GM12878 (cell line): ENCODE results near the gene FAM24B. TPM values are rescaled to one million over a fixed set of nuclear protein-coding genes. Genes with fewer than 3 reads are reported as not detected.

Experiments used
- ATAC-seq: fragments of 200-7000 bp; cut with Tn5 transposase; 3 replicates; pipeline ENCODE4 v1.9.1; 2020; ENCODE audit warnings: mild to moderate bottlenecking, moderate library complexity
- BruUV-seq: library from RNA; stranded (reverse); fragments of 400-500 nt; replicated peaks from 2 replicates; lab custom pipeline; 2021; lab: Mats Ljungman, UMichigan
- CTCF ChIA-PET: fragments of 300-600 bp; sonication (Branson Sonifier 250); formaldehyde crosslinking; extraction: SDS; loops from one replicate; lab custom pipeline; 2021; ENCODE audit warnings: inconsistent platforms; lab: Yijun Ruan, JAX
- POLR2A ChIA-PET: fragments of 350-600 bp; formaldehyde crosslinking; extraction: SDS; loops from one replicate; lab custom pipeline; 2021; ENCODE audit warnings: inconsistent platforms; lab: Charles Lee
- RAD21 ChIA-PET: fragments of 300-600 bp; sonication (Branson Sonifier 250); formaldehyde crosslinking; loops from one replicate; lab custom pipeline; 2023; ENCODE audit warnings: antibody characterized with exemption; ENCODE audit not compliant: unreplicated experiment; lab: Charles Lee
- SMC1A ChIA-PET: fragments of 300-600 bp; sonication (Branson Sonifier 250); formaldehyde crosslinking; loops from one replicate; lab custom pipeline; 2023; ENCODE audit not compliant: unreplicated experiment, uncharacterized antibody; lab: Charles Lee
- DNase-seq: peaks from one replicate; pipeline ENCODE4 v3.0.0-alpha.2; 2011; ENCODE audit warnings: low read depth, low spot score
- FAIRE-seq: peaks from 3 replicates; lab custom pipeline; 2011; peaks lifted over from hg19 to GRCh38; lab: Jason Lieb, UNC
- H2AFZ ChIP-seq: 2 replicates; pipeline ENCODE4 v1.6.0; 2011; ENCODE audit warnings: low read depth, low read length, control low read depth; ENCODE audit not compliant: control insufficient read depth
- H3K27ac ChIP-seq: 2 replicates; pipeline ENCODE4 v1.5.1; 2011; ENCODE audit warnings: control low read depth; ENCODE audit not compliant: control insufficient read depth, insufficient read depth
- H3K27me3 ChIP-seq, 2 experiments: replicated peaks in 1 of 2; 2 replicates each; pipeline versions ENCODE4 v1.6.0 to v1.6.1; 2011; ENCODE audit warnings: low read length in 1 of 2; ENCODE audit not compliant: control insufficient read depth in 2 of 2, insufficient read depth in 2 of 2
- H3K36me3 ChIP-seq, 2 experiments: 2 replicates each; pipeline ENCODE4 v1.5.1; 2011; ENCODE audit warnings: low read length in 1 of 2; ENCODE audit not compliant: control insufficient read depth in 2 of 2, insufficient read depth in 2 of 2
- H3K4me1 ChIP-seq: 2 replicates; pipeline ENCODE4 v1.6.1; 2011; ENCODE audit warnings: mild to moderate bottlenecking, low read length, moderate library complexity, mixed read lengths; ENCODE audit not compliant: control insufficient read depth, insufficient read depth
- H3K4me2 ChIP-seq: 2 replicates; pipeline ENCODE4 v1.6.0; 2011; ENCODE audit warnings: control low read depth; ENCODE audit not compliant: control insufficient read depth, insufficient read depth
- H3K4me3 ChIP-seq: fragments of 200-600 bp; sonication (generic); 2 replicates; pipeline ENCODE4 v1.5.1; 2016
- H3K79me2 ChIP-seq: 2 replicates; pipeline ENCODE4 v1.6.0; 2011; ENCODE audit warnings: low read length; ENCODE audit not compliant: control insufficient read depth, insufficient read depth
- H3K9ac ChIP-seq: 2 replicates; pipeline ENCODE4 v1.8.0; 2011; ENCODE audit warnings: low read length, control low read depth, mixed read lengths; ENCODE audit not compliant: control insufficient read depth, insufficient read depth
- H3K9me3 ChIP-seq: replicated peaks from 3 replicates; pipeline ENCODE4 v1.5.1; 2011; ENCODE audit warnings: mild to moderate bottlenecking, low read length; ENCODE audit not compliant: control insufficient read depth, insufficient read depth
- H4K20me1 ChIP-seq: 2 replicates; pipeline ENCODE4 v1.6.0; 2011; ENCODE audit not compliant: control insufficient read depth, insufficient read depth
- ASH2L ChIP-seq: fragments of 300-600, 200-600 bp; sonication (generic); IDR thresholded peaks from 2 replicates; pipeline ENCODE4 v1.6.1; 2017; ENCODE audit warnings: low read depth, mild to moderate bottlenecking, borderline replicate concordance
- CHD1 ChIP-seq: IDR thresholded peaks from 2 replicates; pipeline ENCODE4 v1.6.1; 2012; ENCODE audit warnings: low read depth, low read length, improper control_type of control experiment
- EED ChIP-seq: sonication (generic); IDR thresholded peaks from 2 replicates; pipeline ENCODE4 v1.6.1; 2016; ENCODE audit warnings: antibody characterized with exemption, low read depth
- ETV6 ChIP-seq, 2 experiments: fragments of 450-650 bp in 1 of 2; IDR thresholded peaks in 1 of 2; conservative IDR thresholded peaks in 1 of 2; 2 replicates each; pipeline ENCODE4 v1.6.1; 2014; ENCODE audit warnings: antibody characterized with exemption in 1 of 2, borderline replicate concordance in 1 of 2, low read depth in 1 of 2, mild to moderate bottlenecking in 1 of 2, moderate library complexity in 1 of 2
- HDAC2 ChIP-seq: fragments of 200-600 bp; sonication (generic); IDR thresholded peaks from 2 replicates; pipeline ENCODE4 v1.6.1; 2017
- JUNB ChIP-seq: IDR thresholded peaks from 2 replicates; pipeline ENCODE4 v1.6.1; 2016; ENCODE audit warnings: antibody characterized with exemption, mild to moderate bottlenecking
- MTA2 ChIP-seq: fragments of 450-650 bp; IDR thresholded peaks from 2 replicates; pipeline ENCODE4 v1.6.1; 2016; ENCODE audit warnings: low read depth, mild to moderate bottlenecking, moderate library complexity
- RAD51 ChIP-seq: fragments of 450-650 bp; IDR thresholded peaks from 2 replicates; pipeline ENCODE4 v1.6.1; 2016; ENCODE audit warnings: moderate library complexity, mild to moderate bottlenecking, inconsistent platforms
- TCF3 ChIP-seq: IDR thresholded peaks from 2 replicates; pipeline ENCODE4 v1.6.1; 2012; ENCODE audit warnings: low read depth, mild to moderate bottlenecking, low read length, borderline replicate concordance; ENCODE audit not compliant: insufficient read depth
- WGBS: methylation state at CpG from one replicate; pipeline ENCODE4 v1.1.6; 2016; ENCODE audit warnings: low lambda C conversion rate; ENCODE audit not compliant: insufficient replicate concordance, insufficient coverage; ENCODE audit errors: missing lambda C conversion rate; 5-methylcytosine and 5-hydroxymethylcytosine counted together
- in situ Hi-C: fragments of 300-500 bp; cut with MboI; formaldehyde crosslinking; loops from 9 replicates; pipeline ENCODE4 v1.14.3; 2018; ENCODE audit warnings: mixed read lengths
- intact Hi-C: fragments of 100-400 bp; cut with micrococcal nuclease; formaldehyde crosslinking; loops from one replicate; pipeline ENCODE4 v1.14.2; 2022; ENCODE audit not compliant: unreplicated experiment
- polyA plus RNA-seq, 11 experiments: library from polyadenylated mRNA; depleted of rRNA in 4 of 11; unstranded in 6 of 11; stranded (reverse) in 5 of 11; fragments of >200 nt; fragmentation: Nextera tagmentation in 4 of 11; fragmentation: Illumina TruSeq in 1 of 11; extraction: Ambion mirVana in 4 of 11; extraction: Trizol in 1 of 11; gene quantifications; 1 replicate in 1 of 11; 2 replicates in 10 of 11; pipeline versions ENCODE4 v1.2.1 to v1.2.3, GENCODE V29; 2011 to 2016; ENCODE audit warnings: inconsistent platforms in 2 of 11, missing spikeins in 2 of 11, low read depth in 1 of 11
- total RNA-seq, 4 experiments: library from RNA; depleted of rRNA in 3 of 4; stranded (reverse); fragments of >200 nt in 3 of 4; fragmentation: Illumina TruSeq in 1 of 4; extraction: Trizol in 1 of 4; gene quantifications; 2 replicates each; pipeline versions ENCODE4 v1.2.1 to v1.2.3, GENCODE V29; 2013 to 2021

The FAM24B gene
- total and polyA plus RNA-seq, 10 of the 15 experiments (the other 5 are each of a cell fraction or from before 2014, with no cell fraction given), result 4.8 to 15.3 (median 7.2) TPM

GRCh38 chr10:122812751-122813150 is 66.6 kb downstream of the FAM24B start:
- Histone ChIP-seq H2AFZ (no peak overlapping the region), H4K20me1 (no peaks in the 10 kb centered on the region), H3K27ac (no peak overlapping the region), H3K27me3 (peaks cover 0 to 6% of the 10 kb centered on the region in 2 experiments; a peak in 3 of 4 replicates), H3K36me3 (no peaks in the 10 kb centered on the region), H3K4me2 (no peak overlapping the region), H3K9ac (no peak overlapping the region), H3K4me3 (no peak overlapping the region), H3K4me1 (no peaks in the 10 kb centered on the region), H3K9me3 (no peaks in the 10 kb centered on the region), H3K79me2 (no peaks in the 10 kb centered on the region)
- no peak for ATAC-seq
- intact Hi-C loops, result no loop called here
- DNase-seq, result no peak
- WGBS, result 5% methylated on average over 4 of the region's 4 CpGs
- ChIA-PET RAD21 (no interaction called here), CTCF (no interaction called here), SMC1A (no interaction called here), POLR2A (no interaction called here)
- in situ Hi-C loops, result no loop called here
- no peak for FAIRE-seq
- TF ChIP-seq CHD1 (no peak), HDAC2 (no peak), EED (no peak), JUNB (no peak), MTA2 (no peak), ETV6 (conservative IDR thresholded peaks at IDR 0.05 in 1 of 2, IDR thresholded peaks at IDR 0.05 in 1 of 2; ENCODE audit: borderline replicate concordance in 1 of 2, low read depth in 1 of 2) (no peak), RAD51 (no peak), TCF3 (no peak)
- no TSS peak for BruUV-seq

- FAIRE-seq, result no peak
- ATAC-seq, result no peak
- no peak overlapping the region for H3K4me3 ChIP-seq
- no TSS peak for BruUV-seq
- WGBS, result 28% methylated on average over 7 of the region's 7 CpGs
- ChIA-PET POLR2A (no interaction called here), RAD21 (no interaction called here), CTCF (no interaction called here), SMC1A (no interaction called here)
- no peaks in the 10 kb centered on the region for H4K20me1 ChIP-seq
- no peak overlapping the region for H3K4me2 ChIP-seq
- no peak overlapping the region for H3K27ac ChIP-seq
- no peak overlapping the region for H3K9ac ChIP-seq
- intact Hi-C loops, result no loop called here
- DNase-seq, result no peak
- no peak overlapping the region for H2AFZ ChIP-seq
- no peaks in the 10 kb centered on the region for H3K79me2 ChIP-seq
- no peak for TF ChIP-seq ASH2L
- H3K36me3 ChIP-seq, result no peaks in the 10 kb centered on the region
- H3K4me1 ChIP-seq, result no peaks in the 10 kb centered on the region
- in situ Hi-C loops, result no loop called here
- H3K27me3 ChIP-seq, result no peaks in the 10 kb centered on the region
- no peaks in the 10 kb centered on the region for H3K9me3 ChIP-seq
These were observed 77.1 kb downstream of the FAM24B start for GRCh38 chr10:122802282-122802681.

Other genes starting within 250 kb of the FAM24B start
- not detected in 2 replicates for gene C10orf120, start 179.7 kb downstream of the FAM24B start, total RNA-seq (2014; rRNA removed)
- gene C10orf120, start 179.7 kb downstream of the FAM24B start, total RNA-seq (2014; rRNA removed; fragmentation: Illumina TruSeq; extraction: Trizol), result not detected in 2 replicates
- not detected in 2 replicates for gene C10orf120, start 179.7 kb downstream of the FAM24B start, total RNA-seq (2021)
- not detected in 2 replicates for gene C10orf120, start 179.7 kb downstream of the FAM24B start, polyA plus RNA-seq (2011; rRNA removed)
- gene C10orf120, start 179.7 kb downstream of the FAM24B start, polyA plus RNA-seq (2014; fragmentation: Illumina TruSeq; extraction: Trizol), result not detected in 2 replicates
- gene C10orf120, start 179.7 kb downstream of the FAM24B start, polyA plus RNA-seq (2014; fragmentation: Nextera tagmentation; extraction: Ambion mirVana), result not detected
- gene C10orf120, start 179.7 kb downstream of the FAM24B start, polyA plus RNA-seq (2014; rRNA removed), result not detected in 2 replicates
- gene C10orf120, start 179.7 kb downstream of the FAM24B start, polyA plus RNA-seq (2016; fragmentation: Nextera tagmentation; extraction: Ambion mirVana), result not detected
- 1.6 and 1.9 TPM in 2 replicates for gene CUZD1, start 33.7 kb downstream of the FAM24B start, total RNA-seq (2014; rRNA removed)
- 1.2 and 1.4 TPM in 2 replicates for gene CUZD1, start 33.7 kb downstream of the FAM24B start, total RNA-seq (2014; rRNA removed; fragmentation: Illumina TruSeq; extraction: Trizol)
- gene CUZD1, start 33.7 kb downstream of the FAM24B start, total RNA-seq (2021), result 1.3 and 1.7 TPM in 2 replicates
- gene CUZD1, start 33.7 kb downstream of the FAM24B start, polyA plus RNA-seq (2011; rRNA removed), result 2.3 and 2.5 TPM in 2 replicates
- 1.8 and 1.9 TPM in 2 replicates for gene CUZD1, start 33.7 kb downstream of the FAM24B start, polyA plus RNA-seq (2014; fragmentation: Illumina TruSeq; extraction: Trizol)
- gene CUZD1, start 33.7 kb downstream of the FAM24B start, polyA plus RNA-seq (2014; fragmentation: Nextera tagmentation; extraction: Ambion mirVana), result under 1 TPM; 0.66 to 0.68 TPM
- 1.5 TPM in 2 replicates for gene CUZD1, start 33.7 kb downstream of the FAM24B start, polyA plus RNA-seq (2014; rRNA removed)
- gene CUZD1, start 33.7 kb downstream of the FAM24B start, polyA plus RNA-seq (2016; fragmentation: Nextera tagmentation; extraction: Ambion mirVana), result under 1 TPM; 0.67 to 0.78 TPM
- gene FAM24A, start 31.0 kb upstream of the FAM24B start, total RNA-seq (2014; rRNA removed), result not detected in 2 replicates
- not detected in 2 replicates for gene FAM24A, start 31.0 kb upstream of the FAM24B start, total RNA-seq (2014; rRNA removed; fragmentation: Illumina TruSeq; extraction: Trizol)
- gene FAM24A, start 31.0 kb upstream of the FAM24B start, total RNA-seq (2021), result not detected in 2 replicates
- not detected in 2 replicates for gene FAM24A, start 31.0 kb upstream of the FAM24B start, polyA plus RNA-seq (2011; rRNA removed)
- gene FAM24A, start 31.0 kb upstream of the FAM24B start, polyA plus RNA-seq (2014; fragmentation: Illumina TruSeq; extraction: Trizol), result not detected in 2 replicates
- gene FAM24A, start 31.0 kb upstream of the FAM24B start, polyA plus RNA-seq (2014; fragmentation: Nextera tagmentation; extraction: Ambion mirVana), result not detected
- not detected in 2 replicates for gene FAM24A, start 31.0 kb upstream of the FAM24B start, polyA plus RNA-seq (2014; rRNA removed)
- not detected for gene FAM24A, start 31.0 kb upstream of the FAM24B start, polyA plus RNA-seq (2016; fragmentation: Nextera tagmentation; extraction: Ambion mirVana)
- gene C10orf88, start 74.6 kb upstream of the FAM24B start, total RNA-seq (2014; rRNA removed), result 7.9 and 9.9 TPM in 2 replicates
- 9.1 and 10.7 TPM in 2 replicates for gene C10orf88, start 74.6 kb upstream of the FAM24B start, total RNA-seq (2014; rRNA removed; fragmentation: Illumina TruSeq; extraction: Trizol)
- gene C10orf88, start 74.6 kb upstream of the FAM24B start, total RNA-seq (2021), result 6.8 and 10.9 TPM in 2 replicates
- 9.1 and 12.3 TPM in 2 replicates for gene C10orf88, start 74.6 kb upstream of the FAM24B start, polyA plus RNA-seq (2011; rRNA removed)
- 11.3 and 12.5 TPM in 2 replicates for gene C10orf88, start 74.6 kb upstream of the FAM24B start, polyA plus RNA-seq (2014; fragmentation: Illumina TruSeq; extraction: Trizol)
- 1 to 10 TPM; 4.7 to 4.8 TPM for gene C10orf88, start 74.6 kb upstream of the FAM24B start, polyA plus RNA-seq (2014; fragmentation: Nextera tagmentation; extraction: Ambion mirVana)
- 7.5 and 7.7 TPM in 2 replicates for gene C10orf88, start 74.6 kb upstream of the FAM24B start, polyA plus RNA-seq (2014; rRNA removed)
- gene C10orf88, start 74.6 kb upstream of the FAM24B start, polyA plus RNA-seq (2016; fragmentation: Nextera tagmentation; extraction: Ambion mirVana), result 10 to 100 TPM; 10.2 to 12.0 TPM
- 2.3 TPM in 2 replicates for gene PSTK, start 100.8 kb upstream of the FAM24B start, total RNA-seq (2014; rRNA removed)
- gene PSTK, start 100.8 kb upstream of the FAM24B start, total RNA-seq (2014; rRNA removed; fragmentation: Illumina TruSeq; extraction: Trizol), result 3.2 TPM in 2 replicates
- gene PSTK, start 100.8 kb upstream of the FAM24B start, total RNA-seq (2021), result 3.2 TPM in 2 replicates
- gene PSTK, start 100.8 kb upstream of the FAM24B start, polyA plus RNA-seq (2011; rRNA removed), result 5.6 and 8.0 TPM in 2 replicates
- gene PSTK, start 100.8 kb upstream of the FAM24B start, polyA plus RNA-seq (2014; fragmentation: Illumina TruSeq; extraction: Trizol), result 3.5 and 3.6 TPM in 2 replicates
- gene PSTK, start 100.8 kb upstream of the FAM24B start, polyA plus RNA-seq (2014; fragmentation: Nextera tagmentation; extraction: Ambion mirVana), result 1 to 10 TPM; 1.8 to 3.3 TPM
- gene PSTK, start 100.8 kb upstream of the FAM24B start, polyA plus RNA-seq (2014; rRNA removed), result 4.6 and 4.8 TPM in 2 replicates
- 1 to 10 TPM; 7.0 to 7.1 TPM for gene PSTK, start 100.8 kb upstream of the FAM24B start, polyA plus RNA-seq (2016; fragmentation: Nextera tagmentation; extraction: Ambion mirVana)
- 5.3 TPM in 2 replicates for gene IKZF5, start 129.2 kb upstream of the FAM24B start, total RNA-seq (2014; rRNA removed)
- gene IKZF5, start 129.2 kb upstream of the FAM24B start, total RNA-seq (2014; rRNA removed; fragmentation: Illumina TruSeq; extraction: Trizol), result 6.5 and 7.3 TPM in 2 replicates
- gene IKZF5, start 129.2 kb upstream of the FAM24B start, total RNA-seq (2021), result 13.7 and 16.1 TPM in 2 replicates
- 12.5 and 15.6 TPM in 2 replicates for gene IKZF5, start 129.2 kb upstream of the FAM24B start, polyA plus RNA-seq (2011; rRNA removed)
- 15.6 and 18.6 TPM in 2 replicates for gene IKZF5, start 129.2 kb upstream of the FAM24B start, polyA plus RNA-seq (2014; fragmentation: Illumina TruSeq; extraction: Trizol)
- gene IKZF5, start 129.2 kb upstream of the FAM24B start, polyA plus RNA-seq (2014; fragmentation: Nextera tagmentation; extraction: Ambion mirVana), result 10 to 100 TPM in 1 of 2 experiments, 1 to 10 TPM in 1; 6.8 to 11.2 TPM
- 7.4 and 11.2 TPM in 2 replicates for gene IKZF5, start 129.2 kb upstream of the FAM24B start, polyA plus RNA-seq (2014; rRNA removed)
- 10 to 100 TPM; 20.5 to 23.2 TPM for gene IKZF5, start 129.2 kb upstream of the FAM24B start, polyA plus RNA-seq (2016; fragmentation: Nextera tagmentation; extraction: Ambion mirVana)
- 10.8 and 13.5 TPM in 2 replicates for gene ACADSB, start 129.4 kb upstream of the FAM24B start, total RNA-seq (2014; rRNA removed)
- 12.1 and 12.2 TPM in 2 replicates for gene ACADSB, start 129.4 kb upstream of the FAM24B start, total RNA-seq (2014; rRNA removed; fragmentation: Illumina TruSeq; extraction: Trizol)
- gene ACADSB, start 129.4 kb upstream of the FAM24B start, total RNA-seq (2021), result 23.5 and 24.0 TPM in 2 replicates
- 18.8 and 33.7 TPM in 2 replicates for gene ACADSB, start 129.4 kb upstream of the FAM24B start, polyA plus RNA-seq (2011; rRNA removed)
- 18.9 and 25.9 TPM in 2 replicates for gene ACADSB, start 129.4 kb upstream of the FAM24B start, polyA plus RNA-seq (2014; fragmentation: Illumina TruSeq; extraction: Trizol)
- gene ACADSB, start 129.4 kb upstream of the FAM24B start, polyA plus RNA-seq (2014; fragmentation: Nextera tagmentation; extraction: Ambion mirVana), result 10 to 100 TPM; 10.9 to 11.3 TPM
- gene ACADSB, start 129.4 kb upstream of the FAM24B start, polyA plus RNA-seq (2014; rRNA removed), result 10.8 and 14.1 TPM in 2 replicates
- gene ACADSB, start 129.4 kb upstream of the FAM24B start, polyA plus RNA-seq (2016; fragmentation: Nextera tagmentation; extraction: Ambion mirVana), result 10 to 100 TPM; 15.9 to 17.4 TPM